ENCODE measurements around the gene GLS2.
"Not testable (repeated sequence)": the region's sequence is repeated elsewhere in the genome, so short reads cannot be mapped to it uniquely, and the experiment has no call there.

Gene GLS2

GRCh38 chr12:56490360-56490759 is 2.4 kb upstream of the GLS2 start:
- no peak for DNase-seq

DNA sequence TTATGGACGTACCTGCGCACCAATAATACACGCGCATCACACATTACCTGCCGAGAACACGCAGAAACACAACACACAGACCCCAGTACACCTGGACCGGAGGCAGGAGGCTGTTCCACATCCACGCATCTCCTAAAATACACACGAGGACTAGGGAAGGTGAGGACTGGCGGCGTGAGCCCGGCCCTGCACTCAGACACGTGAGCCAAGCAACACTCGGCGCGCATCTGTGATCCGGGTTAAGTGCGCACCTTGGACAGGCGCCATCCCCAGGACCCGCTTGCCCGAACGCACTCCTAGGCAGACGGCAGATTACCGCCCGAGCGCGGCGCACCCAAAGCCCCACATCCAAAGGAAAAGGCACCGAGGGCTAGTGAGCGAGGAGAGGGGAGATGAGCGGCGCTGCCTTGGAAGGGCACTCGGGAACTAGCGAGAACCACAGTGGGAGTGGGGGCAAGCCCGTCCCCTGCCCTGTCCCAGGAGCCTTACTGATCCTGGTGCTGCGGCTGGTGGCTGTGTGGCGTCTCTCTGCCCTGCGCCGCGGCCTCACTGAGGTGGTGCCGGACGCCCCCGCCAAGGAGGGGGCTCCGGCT is 417 bp downstream of the GLS2 start:
- DNase-seq: peak; percentile 28 to 51

DNA sequence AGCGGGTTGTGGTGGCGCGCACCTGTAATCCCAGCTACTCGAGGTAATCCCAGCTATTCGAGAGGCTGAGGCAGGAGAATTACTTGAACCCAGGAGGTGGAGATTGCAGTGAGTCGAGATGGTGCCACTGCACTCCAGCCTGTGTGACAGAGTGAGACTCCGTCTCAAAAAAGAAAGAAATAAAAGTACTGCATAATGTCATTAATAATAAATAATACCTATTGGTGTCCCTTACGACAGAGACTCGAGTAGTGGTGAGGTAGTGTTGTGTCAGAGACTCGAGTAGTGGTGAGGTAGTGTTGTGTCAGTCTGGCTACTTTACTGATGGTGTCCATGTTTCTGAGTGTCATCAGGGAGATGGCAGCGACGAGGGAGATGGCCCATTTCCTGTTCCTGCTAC is 1.3 kb downstream of the GLS2 start:
- DNase-seq: no peak

DNA sequence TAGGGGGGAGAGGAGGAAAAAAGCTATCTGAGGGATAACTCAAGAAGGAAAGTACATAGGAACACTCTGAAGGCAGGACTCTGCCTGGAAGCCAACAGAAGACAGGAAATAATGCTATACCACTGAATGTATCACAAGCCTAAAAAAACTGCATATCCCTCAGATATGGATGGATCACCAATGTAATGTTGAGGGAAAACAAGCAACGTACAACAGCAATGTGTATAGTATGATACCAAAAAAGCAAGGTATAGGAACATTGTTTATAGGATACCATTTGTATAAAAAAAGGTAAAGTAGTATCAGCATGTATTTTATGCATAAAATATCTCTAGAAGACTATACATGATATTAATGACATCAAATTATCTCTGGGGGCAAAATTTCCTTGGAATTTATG is 3.4 kb downstream of the GLS2 start:
- no peak for DNase-seq

- DNase-seq: no peak
Measured at GRCh38 chr12:56479625-56480024, 8.3 kb downstream of the GLS2 start.

DNA sequence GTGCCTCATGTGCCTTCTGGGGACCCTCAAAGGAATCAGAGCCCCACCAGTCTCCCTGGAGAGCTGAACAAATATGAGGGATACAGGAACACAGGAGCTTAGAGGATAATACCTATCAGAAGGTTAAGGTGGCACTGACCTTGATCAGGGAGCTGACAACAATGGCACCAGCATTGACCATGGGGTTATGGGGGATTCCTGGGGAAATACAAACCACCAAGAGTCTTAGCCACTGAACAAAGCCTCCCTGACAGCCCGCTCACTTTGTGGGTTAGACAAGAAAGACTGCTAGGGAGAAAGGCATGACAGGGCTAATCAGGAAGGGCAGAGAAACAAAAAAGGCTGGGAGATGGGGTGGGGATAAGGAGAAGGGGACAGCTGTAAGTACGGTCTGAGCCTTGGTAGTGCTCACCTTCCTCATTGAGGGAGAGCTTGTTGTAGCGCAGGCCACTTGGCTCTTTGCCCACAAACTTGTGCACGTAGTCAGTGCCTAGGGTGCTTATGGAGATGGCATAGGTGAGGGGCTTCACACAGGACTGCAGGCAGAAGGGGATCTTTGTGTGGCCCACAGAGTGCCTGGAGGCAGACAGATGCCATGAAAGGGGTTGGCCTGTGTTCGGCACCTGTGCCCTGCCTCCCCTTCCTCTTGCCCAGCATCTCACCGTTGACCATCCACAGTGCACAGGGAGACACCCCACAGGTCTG is 10.3 kb downstream of the GLS2 start:
- DNase-seq: no peak

DNA sequence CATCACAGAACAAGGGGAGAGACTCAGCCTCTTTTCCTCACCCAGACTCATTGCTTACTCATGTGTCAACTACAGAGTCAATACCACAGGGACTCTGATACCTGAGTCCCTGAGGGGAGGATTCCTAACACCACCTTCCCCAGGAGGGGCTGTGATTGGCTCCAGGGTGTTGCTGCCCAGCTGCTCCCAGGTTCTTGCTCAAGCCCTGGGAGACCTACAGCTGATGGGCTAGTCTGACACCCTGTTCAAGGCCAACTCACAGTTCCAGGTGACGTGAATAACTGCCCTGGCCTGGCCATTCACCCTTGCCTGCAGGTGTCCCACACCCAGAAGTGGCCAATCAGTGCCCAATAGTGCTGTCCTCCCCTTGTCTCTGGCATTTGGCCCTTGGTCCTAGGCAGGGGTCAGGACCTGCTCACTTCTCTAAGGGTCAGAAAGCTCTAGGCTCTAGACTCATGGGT is 11.0 kb downstream of the GLS2 start:
- DNase-seq: no peak

- DNase-seq: no peak
Measured at GRCh38 chr12:56476143-56476542, 11.8 kb downstream of the GLS2 start.

DNA sequence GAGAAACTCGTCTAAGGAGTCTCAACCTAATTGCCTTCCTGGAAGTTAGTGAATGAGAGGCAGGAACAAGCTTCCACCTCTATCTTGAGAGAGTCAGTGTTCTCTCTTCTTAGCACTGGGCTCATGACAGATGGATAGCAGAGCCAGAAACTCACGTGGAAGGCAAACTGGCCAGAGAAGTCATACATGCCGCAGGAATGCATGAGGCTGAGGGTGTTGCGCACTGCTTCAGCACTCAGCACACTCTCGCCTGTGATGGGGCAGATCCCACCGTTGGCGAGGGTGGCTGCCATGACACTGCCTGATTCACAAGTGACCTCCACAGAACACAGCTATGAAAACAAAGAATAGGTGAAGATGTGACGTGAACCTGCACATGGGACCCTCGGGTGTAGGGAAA is 13.6 kb downstream of the GLS2 start:
- no peak for DNase-seq

DNA sequence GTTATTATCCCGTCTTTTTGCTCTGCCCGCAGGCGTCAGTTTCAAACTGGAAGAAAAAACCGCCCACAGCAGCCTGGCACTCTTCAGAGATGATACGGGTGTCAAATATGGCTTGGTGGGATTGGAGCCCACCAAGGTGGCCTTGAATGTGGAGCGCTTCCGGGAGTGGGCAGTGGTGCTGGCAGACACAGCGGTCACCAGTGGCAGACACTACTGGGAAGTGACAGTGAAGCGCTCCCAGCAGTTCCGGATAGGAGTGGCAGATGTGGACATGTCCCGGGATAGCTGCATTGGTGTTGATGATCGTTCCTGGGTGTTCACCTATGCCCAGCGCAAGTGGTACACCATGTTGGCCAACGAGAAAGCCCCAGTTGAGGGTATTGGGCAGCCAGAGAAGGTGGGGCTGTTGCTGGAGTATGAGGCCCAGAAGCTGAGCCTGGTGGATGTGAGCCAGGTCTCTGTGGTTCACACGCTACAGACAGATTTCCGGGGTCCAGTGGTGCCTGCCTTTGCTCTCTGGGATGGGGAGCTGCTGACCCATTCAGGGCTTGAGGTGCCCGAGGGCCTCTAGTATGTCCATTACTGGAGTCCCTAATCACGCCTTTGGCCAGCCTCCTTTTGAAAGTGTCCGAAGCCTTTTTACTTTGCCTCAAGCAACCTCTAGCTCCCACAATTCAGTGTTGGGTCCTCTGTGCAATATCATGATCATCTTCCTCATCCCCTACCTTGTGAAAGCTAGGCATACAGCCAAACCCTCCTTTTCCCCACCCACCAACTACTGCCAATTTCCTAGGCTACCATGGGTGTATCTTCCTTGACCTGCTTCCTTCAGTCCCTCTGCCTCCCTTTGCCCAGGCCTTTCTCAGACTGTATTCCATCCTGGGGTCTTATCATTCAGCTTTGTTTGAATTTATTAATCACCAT is 18.7 kb downstream of the GLS2 start:
- no peak for DNase-seq

- DNase-seq: peak; percentile 83 to 96
Measured at GRCh38 chr12:56468216-56469006, 19.6 kb downstream of the GLS2 start, which contains the start of gene SPRYD4. Gene SPRYD4 (plus strand): TSS chr12:56468578. CDS start chr12:56468592, 14 bp downstream.

DNA sequence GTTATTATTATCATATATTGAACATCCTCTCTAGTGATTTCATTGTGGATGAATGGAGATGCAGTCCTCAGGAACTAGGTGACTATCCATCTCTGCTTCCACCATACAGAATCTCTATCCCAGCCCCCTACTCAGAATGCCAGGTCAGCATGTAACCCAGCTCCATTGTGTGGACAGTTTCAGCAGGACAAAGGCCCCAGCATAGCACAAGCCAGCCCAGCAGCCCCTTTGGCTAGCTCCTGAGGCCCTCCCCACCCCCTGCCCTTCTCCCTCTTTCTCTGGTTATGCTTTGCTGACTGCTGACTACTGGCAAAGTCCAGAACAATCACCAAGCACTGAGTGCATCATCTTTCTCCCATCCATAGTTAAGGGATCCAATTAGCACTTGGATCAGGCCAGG is 25.4 kb downstream of the GLS2 start:
- DNase-seq: no peak

GRCh38 chr12:56461235-56462159 is 26.5 kb downstream of the GLS2 start:
- no peak for DNase-seq

DNA sequence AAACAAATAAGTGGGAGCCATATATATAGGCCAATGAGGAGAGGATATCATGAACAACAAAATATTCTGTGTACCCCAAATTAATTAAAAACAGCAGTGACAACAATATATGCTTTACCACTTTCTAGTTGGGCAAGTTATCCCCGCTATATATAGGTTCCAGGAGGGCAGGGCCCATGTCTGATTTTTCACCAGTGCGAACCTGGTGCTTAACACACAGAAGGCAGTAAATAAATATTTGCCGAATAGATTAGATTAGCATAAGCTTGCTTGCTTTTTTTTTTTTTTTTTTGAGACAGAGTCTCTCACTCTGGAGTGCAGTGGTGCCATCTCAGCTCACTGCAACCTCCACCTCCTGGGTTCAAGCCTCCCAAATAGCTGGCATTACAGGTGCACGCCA is 30.1 kb downstream of the GLS2 start:
- no peak for DNase-seq

GRCh38 chr12:56454557-56454956 is 33.4 kb downstream of the GLS2 start, which contains the start of gene MIP:
Gene MIP (minus strand): TSS chr12:56454657. CDS start chr12:56454613, 44 bp downstream.
- no peak for DNase-seq

DNA sequence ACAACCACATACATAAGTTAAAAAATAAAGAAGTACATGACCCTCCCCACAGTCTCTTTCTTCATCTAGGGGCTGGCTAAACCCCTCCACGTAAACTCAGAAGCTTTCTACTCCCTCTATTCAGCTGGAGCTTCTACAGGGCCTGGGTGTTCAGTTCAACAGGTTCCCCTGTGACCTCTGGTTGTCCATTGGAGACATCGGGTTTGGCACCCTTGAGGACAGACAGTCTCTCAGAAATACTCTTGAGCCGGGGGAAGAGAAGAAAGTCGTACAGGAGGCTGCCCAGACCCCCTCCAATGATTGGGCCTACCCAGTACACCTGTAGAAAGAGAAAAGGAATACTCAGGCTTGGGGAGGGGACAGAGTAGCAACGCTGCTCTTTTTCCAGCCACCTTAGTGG is 36.8 kb downstream of the GLS2 start:
- DNase-seq: no peak

DNA sequence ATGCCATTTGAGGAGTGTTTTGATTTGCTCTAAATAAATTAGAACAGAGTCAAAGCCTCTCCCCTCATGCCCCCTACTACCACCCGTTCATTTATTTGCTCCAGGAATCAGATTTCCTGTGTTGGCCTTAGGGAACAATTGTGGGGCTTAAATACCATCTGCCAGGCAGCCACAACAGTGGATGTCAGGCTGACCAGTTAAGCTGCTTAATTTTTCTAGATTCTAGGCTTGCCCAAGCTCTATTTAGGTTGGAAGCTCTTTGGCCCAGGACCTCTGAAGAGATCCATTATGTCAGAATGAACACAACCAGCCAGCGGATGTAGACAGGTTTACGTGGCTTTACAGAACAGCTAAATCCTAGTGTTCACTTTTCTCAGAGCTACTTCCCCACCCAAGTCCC is 37.7 kb downstream of the GLS2 start:
- no peak for DNase-seq

DNA sequence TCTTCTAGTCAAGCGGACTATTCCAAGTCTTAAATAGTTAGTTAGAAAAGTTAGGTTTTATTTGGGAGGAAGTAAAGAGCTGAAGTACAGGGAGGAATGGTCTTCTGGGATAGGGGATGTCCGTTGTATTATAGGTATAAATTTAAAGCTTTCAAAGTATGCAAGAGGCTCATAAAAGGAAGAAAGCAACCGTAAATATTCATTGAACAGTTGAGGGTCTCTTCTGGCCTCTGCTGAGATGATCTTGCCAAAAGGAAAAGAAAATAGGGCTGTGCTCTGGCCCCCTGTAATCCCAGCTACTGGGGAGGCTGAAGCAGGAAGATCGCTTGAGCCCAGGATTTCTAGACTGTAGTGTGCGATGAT is 38.4 kb downstream of the GLS2 start:
- no peak for DNase-seq

GRCh38 chr12:56448860-56449621 is 38.9 kb downstream of the GLS2 start, which contains the start of gene TIMELESS:
Gene TIMELESS (minus strand): TSS chr12:56449426. CDS start chr12:56434170, 15,256 bp downstream.
- DNase-seq: peak; percentile 89 to 94

DNA sequence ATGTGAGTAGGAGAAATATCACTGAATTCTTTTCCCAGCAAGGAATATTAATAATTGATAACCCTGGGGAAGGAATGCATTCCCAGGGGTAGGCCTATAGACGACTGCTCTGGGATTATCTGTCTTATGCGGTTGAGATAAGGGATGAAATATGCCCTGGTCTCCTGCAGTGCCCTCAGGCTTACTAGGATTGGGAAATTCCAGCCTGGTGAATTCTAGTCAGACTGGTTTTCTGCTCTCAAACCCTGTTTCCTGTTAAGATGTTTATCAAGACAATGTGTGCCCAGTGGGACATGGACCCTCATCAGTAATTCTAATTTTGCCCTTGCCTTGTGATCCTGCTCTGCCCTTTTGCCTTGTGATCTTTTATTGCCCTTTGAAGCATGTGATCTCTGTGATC is 44.8 kb downstream of the GLS2 start:
- not testable (repeated sequence) for DNase-seq
